ENCODE measurements around the gene CLEC11A.

GRCh38 chr19:50706387-50706786 is 16.8 kb upstream of the CLEC11A start:
- no peak for TF ChIP-seq CTCF (IDR thresholded peaks at IDR 0.05; ENCODE audit: low read depth, low read length, poor library complexity, severe bottlenecking)
- TF ChIP-seq EZH2phosphoT487 (IDR thresholded peaks at IDR 0.05; ENCODE audit: borderline replicate concordance, low read length): no peak
